Osteoblast (primary cell): Measurements from ENCODE around the gene NTRK1. TPM values are rescaled to one million over a fixed set of nuclear protein-coding genes. Genes with fewer than 3 reads are reported as not detected.

Source experiments
- DNase-seq: peaks from one replicate; pipeline ENCODE4 v3.0.0; 2011; ENCODE audit warnings: low spot score, mixed read lengths; ENCODE audit not compliant: insufficient read length; ENCODE audit errors: missing footprints
- H2AFZ ChIP-seq: 2 replicates; pipeline ENCODE4 v1.6.0; 2011; ENCODE audit warnings: mild to moderate bottlenecking, low read length
- H3K27ac ChIP-seq: 2 replicates; pipeline ENCODE4 v1.5.1; 2011; ENCODE audit warnings: mild to moderate bottlenecking, low read depth, low read length, moderate library complexity
- H3K27me3 ChIP-seq: 2 replicates; pipeline ENCODE4 v1.6.0; 2012; ENCODE audit warnings: mild to moderate bottlenecking, control low read depth, inconsistent platforms, low read length, moderate library complexity; ENCODE audit not compliant: insufficient read depth
- H3K36me3 ChIP-seq: 2 replicates; pipeline ENCODE4 v1.5.1; 2011; ENCODE audit warnings: mild to moderate bottlenecking, low read length, control low read depth, moderate library complexity; ENCODE audit not compliant: insufficient read depth
- H3K4me1 ChIP-seq: 2 replicates; pipeline ENCODE4 v1.5.1; 2011; ENCODE audit warnings: mild to moderate bottlenecking, low read length, control low read depth, moderate library complexity; ENCODE audit not compliant: insufficient read depth
- H3K4me2 ChIP-seq: 2 replicates; pipeline ENCODE4 v1.6.0; 2011; ENCODE audit warnings: mild to moderate bottlenecking, low read length; ENCODE audit not compliant: insufficient read depth
- H3K4me3 ChIP-seq: fragments of 200-600 bp; sonication (generic); 3 replicates; pipeline ENCODE4 v1.5.1; 2012; ENCODE audit warnings: mild to moderate bottlenecking, low read length, inconsistent platforms; ENCODE audit not compliant: insufficient read depth
- H3K79me2 ChIP-seq: 2 replicates; pipeline ENCODE4 v1.6.0; 2012; ENCODE audit warnings: mild to moderate bottlenecking, low read length, control low read depth, inconsistent platforms; ENCODE audit not compliant: insufficient read depth
- H3K9me3 ChIP-seq: 2 replicates; pipeline ENCODE4 v1.5.1; 2011; ENCODE audit warnings: low read depth, low read length, control low read depth
- H4K20me1 ChIP-seq: 2 replicates; pipeline ENCODE4 v1.6.0; 2012; ENCODE audit warnings: mild to moderate bottlenecking, low read length, control low read depth; ENCODE audit not compliant: insufficient read depth
- CTCF ChIP-seq: IDR thresholded peaks from 2 replicates; pipeline ENCODE4 v1.5.1; 2011; ENCODE audit warnings: mild to moderate bottlenecking, low read depth, low read length, moderate library complexity; ENCODE audit errors: extremely low read depth
- total RNA-seq: library from RNA; depleted of rRNA; stranded (reverse); fragments of >200 nt; gene quantifications from 2 replicates; pipeline ENCODE4 v1.2.3, GENCODE V29; 2012

The NTRK1 gene
- total RNA-seq, 1 donor: 0.36 TPM

- Histone ChIP-seq H3K9me3 (no peaks in the 10 kb centered on the region), H3K27ac (no peak overlapping the region), H2AFZ (no peak overlapping the region), H3K27me3 (peaks cover 45% of the 10 kb centered on the region), H4K20me1 (no peaks in the 10 kb centered on the region), H3K79me2 (no peaks in the 10 kb centered on the region), H3K4me1 (peaks cover 18% of the 10 kb centered on the region), H3K4me3 (no peak overlapping the region), H3K36me3 (no peaks in the 10 kb centered on the region), H3K4me2 (peak overlapping the region; percentile 8)
- no peak for TF ChIP-seq CTCF
- peak; percentile 91 for DNase-seq
Measured at GRCh38 chr1:156922986-156923669, 62.5 kb downstream of the NTRK1 start.

GRCh38 chr1:156923670-156924477 is 63.2 kb downstream of the NTRK1 start:
- Histone ChIP-seq H3K79me2 (no peaks in the 10 kb centered on the region), H3K27me3 (peaks cover 46% of the 10 kb centered on the region), H2AFZ (no peak overlapping the region), H3K36me3 (no peaks in the 10 kb centered on the region), H3K9me3 (no peaks in the 10 kb centered on the region), H3K4me3 (no peak overlapping the region), H4K20me1 (no peaks in the 10 kb centered on the region), H3K27ac (no peak overlapping the region), H3K4me1 (peaks cover 18% of the 10 kb centered on the region), H3K4me2 (peak overlapping the region; percentile 8)
- TF ChIP-seq CTCF: no peak
- peak; percentile 76 for DNase-seq

- no peak for DNase-seq
- no peak for TF ChIP-seq CTCF
- Histone ChIP-seq H3K9me3 (no peaks in the 10 kb centered on the region), H3K79me2 (no peaks in the 10 kb centered on the region), H3K27ac (no peak overlapping the region), H4K20me1 (no peaks in the 10 kb centered on the region), H3K4me2 (no peak overlapping the region), H3K4me1 (peaks cover 14% of the 10 kb centered on the region), H3K4me3 (no peak overlapping the region), H2AFZ (no peak overlapping the region), H3K36me3 (no peaks in the 10 kb centered on the region), H3K27me3 (peaks cover 49% of the 10 kb centered on the region)
Measured at GRCh38 chr1:156924478-156925153, 64.0 kb downstream of the NTRK1 start.
